ENCODE results near the gene MSX1. TPM values are rescaled to one million over a fixed set of nuclear protein-coding genes. Genes with fewer than 3 reads are reported as not detected.
A peak's percentile ranks its signal among the peaks of the same experiment; 100 is the strongest.

Gene MSX1
- total and polyA plus RNA-seq, 2 of the 13 experiments (the other 11 are each of a cell fraction or from before 2014, with no cell fraction given), result 12.1 to 14.9 TPM

- BruUV-seq (replicated peaks), result no TSS peak
- H3K36me3 ChIP-seq (replicated peaks in 1 of 2; ENCODE audit: control insufficient read depth in 1 of 2, insufficient read depth in 2 of 2, low read length in 2 of 2), result no peaks in the 10 kb centered on the region
- intact Hi-C loops (cut with micrococcal nuclease; ENCODE audit: unreplicated experiment), result no loop called here
- H4K20me1 ChIP-seq (ENCODE audit: insufficient read depth, low read length), result no peaks in the 10 kb centered on the region
- no peak overlapping the region for H3K4me2 ChIP-seq (ENCODE audit: low read depth, low read length)
- no peak for ATAC-seq
- WGBS (ENCODE audit: low lambda C conversion rate), result 79% methylated on average over 5 of the region's 6 CpGs
- ChIA-PET POLR2A (no interaction called here), CTCF (ENCODE audit: low intra/inter-chr PET ratio, low total read pairs) (no interaction called here)
- H3K27ac ChIP-seq (ENCODE audit: extremely low read length, insufficient read depth, low read length), result no peak overlapping the region
- DNase-seq (ENCODE audit: low spot score), result no peak
- no peaks in the 10 kb centered on the region for H3K27me3 ChIP-seq (ENCODE audit: control insufficient read depth in 1 of 2, insufficient read depth in 2 of 2, low read length in 2 of 2)
- peaks cover 34% of the 10 kb centered on the region for H3K4me1 ChIP-seq (ENCODE audit: insufficient read depth, low read length)
- in situ Hi-C loops (cut with HindIII; ENCODE audit: extremely low pct_ligation_motif_present, low pct_unique_long_range_greater_than_20kb), result no loop called here
- no peak overlapping the region for H3K4me3 ChIP-seq (replicated peaks in 1 of 3; ENCODE audit: insufficient read depth in 1 of 3, low read depth in 2 of 3, low read length in 3 of 3)
- peak; percentile 68 for TF ChIP-seq ZNF629 (CRISPR knock-in tag; conservative IDR thresholded peaks at IDR 0.05)
- TF ChIP-seq, protein P1, sequence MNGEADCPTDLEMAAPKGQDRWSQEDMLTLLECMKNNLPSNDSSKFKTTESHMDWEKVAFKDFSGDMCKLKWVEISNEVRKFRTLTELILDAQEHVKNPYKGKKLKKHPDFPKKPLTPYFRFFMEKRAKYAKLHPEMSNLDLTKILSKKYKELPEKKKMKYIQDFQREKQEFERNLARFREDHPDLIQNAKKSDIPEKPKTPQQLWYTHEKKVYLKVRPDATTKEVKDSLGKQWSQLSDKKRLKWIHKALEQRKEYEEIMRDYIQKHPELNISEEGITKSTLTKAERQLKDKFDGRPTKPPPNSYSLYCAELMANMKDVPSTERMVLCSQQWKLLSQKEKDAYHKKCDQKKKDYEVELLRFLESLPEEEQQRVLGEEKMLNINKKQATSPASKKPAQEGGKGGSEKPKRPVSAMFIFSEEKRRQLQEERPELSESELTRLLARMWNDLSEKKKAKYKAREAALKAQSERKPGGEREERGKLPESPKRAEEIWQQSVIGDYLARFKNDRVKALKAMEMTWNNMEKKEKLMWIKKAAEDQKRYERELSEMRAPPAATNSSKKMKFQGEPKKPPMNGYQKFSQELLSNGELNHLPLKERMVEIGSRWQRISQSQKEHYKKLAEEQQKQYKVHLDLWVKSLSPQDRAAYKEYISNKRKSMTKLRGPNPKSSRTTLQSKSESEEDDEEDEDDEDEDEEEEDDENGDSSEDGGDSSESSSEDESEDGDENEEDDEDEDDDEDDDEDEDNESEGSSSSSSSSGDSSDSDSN (CRISPR knock-in tag; IDR thresholded peaks at IDR 0.05), result no peak
- no peak for TF ChIP-seq KLF13 (CRISPR knock-in tag; IDR thresholded peaks at IDR 0.05)
- TF ChIP-seq ZNF331 (CRISPR knock-in tag; IDR thresholded peaks at IDR 0.05), result no peak
- no peak for TF ChIP-seq FOXP1 (IDR thresholded peaks at IDR 0.05)
- TF ChIP-seq FOXP1 (CRISPR knock-in tag; IDR thresholded peaks at IDR 0.05), result no peak
- no peak for TF ChIP-seq ARID2 (CRISPR knock-in tag; IDR thresholded peaks at IDR 0.05; ENCODE audit: borderline replicate concordance)
- no peak for TF ChIP-seq SCMH1 (CRISPR knock-in tag; IDR thresholded peaks at IDR 0.05; ENCODE audit: borderline replicate concordance)
- no peak for TF ChIP-seq GABPB1 (CRISPR knock-in tag; IDR thresholded peaks at IDR 0.05)
- FAIRE-seq, result no peak
- H2AFZ ChIP-seq (ENCODE audit: low read length), result no peak overlapping the region
- H3K9ac ChIP-seq (ENCODE audit: insufficient read depth, low read depth, low read length), result no peak overlapping the region
- H3K79me2 ChIP-seq (ENCODE audit: insufficient read depth, low read length), result no peaks in the 10 kb centered on the region
- 0 out of 2 replicates have a peak, but pooled peaks cover 4% of the 10 kb centered on the region for H3K9me3 ChIP-seq (ENCODE audit: low read length)
These were observed 27.6 kb upstream of the MSX1 start for GRCh38 chr4:4831825-4832224.
